BLaER1 treated with 17β-estradiol and CSF1 and Interleukin-3, amounts not matched to agents 10 nM and 100 nM (cell line): ENCODE data around the gene PEX5.
A peak's percentile ranks its signal among the peaks of the same experiment; 100 is the strongest.

Experiments used
- H3K27ac ChIP-seq, 11 experiments: shearing (Covaris generic); formaldehyde crosslinking; 2 replicates each; pipeline ENCODE4 v1.8.1; 2022
- H3K27me3 ChIP-seq, 11 experiments: shearing (Covaris generic); formaldehyde crosslinking; 2 replicates each; pipeline ENCODE4 v1.8.1; 2022
- H3K36me3 ChIP-seq, 11 experiments: shearing (Covaris generic); formaldehyde crosslinking; 2 replicates each; pipeline ENCODE4 v1.8.1; 2022
- H3K4me1 ChIP-seq, 10 experiments: shearing (Covaris generic); formaldehyde crosslinking; 2 replicates each; pipeline ENCODE4 v1.8.1; 2022
- H3K4me2 ChIP-seq, 11 experiments: shearing (Covaris generic); formaldehyde crosslinking; 2 replicates each; pipeline ENCODE4 v1.8.1; 2022
- H3K4me3 ChIP-seq, 10 experiments: shearing (Covaris generic); formaldehyde crosslinking; 2 replicates each; pipeline ENCODE4 v1.8.1; 2022
- H3K9ac ChIP-seq, 11 experiments: shearing (Covaris generic); formaldehyde crosslinking; 2 replicates each; pipeline ENCODE4 v1.8.1; 2022
- H3K9me3 ChIP-seq, 11 experiments: shearing (Covaris generic); formaldehyde crosslinking; replicated peaks in 1 of 11; 2 replicates each; pipeline ENCODE4 v1.8.1; 2022
- H4K20me1 ChIP-seq, 11 experiments: shearing (Covaris generic); formaldehyde crosslinking; 2 replicates each; pipeline ENCODE4 v1.8.1; 2022
- Cebpa-rat ChIP-seq, 11 experiments: shearing (Covaris generic); IDR thresholded peaks; 2 replicates each; pipeline ENCODE4 v1.8.1; 2022

PEX5 gene

DNA sequence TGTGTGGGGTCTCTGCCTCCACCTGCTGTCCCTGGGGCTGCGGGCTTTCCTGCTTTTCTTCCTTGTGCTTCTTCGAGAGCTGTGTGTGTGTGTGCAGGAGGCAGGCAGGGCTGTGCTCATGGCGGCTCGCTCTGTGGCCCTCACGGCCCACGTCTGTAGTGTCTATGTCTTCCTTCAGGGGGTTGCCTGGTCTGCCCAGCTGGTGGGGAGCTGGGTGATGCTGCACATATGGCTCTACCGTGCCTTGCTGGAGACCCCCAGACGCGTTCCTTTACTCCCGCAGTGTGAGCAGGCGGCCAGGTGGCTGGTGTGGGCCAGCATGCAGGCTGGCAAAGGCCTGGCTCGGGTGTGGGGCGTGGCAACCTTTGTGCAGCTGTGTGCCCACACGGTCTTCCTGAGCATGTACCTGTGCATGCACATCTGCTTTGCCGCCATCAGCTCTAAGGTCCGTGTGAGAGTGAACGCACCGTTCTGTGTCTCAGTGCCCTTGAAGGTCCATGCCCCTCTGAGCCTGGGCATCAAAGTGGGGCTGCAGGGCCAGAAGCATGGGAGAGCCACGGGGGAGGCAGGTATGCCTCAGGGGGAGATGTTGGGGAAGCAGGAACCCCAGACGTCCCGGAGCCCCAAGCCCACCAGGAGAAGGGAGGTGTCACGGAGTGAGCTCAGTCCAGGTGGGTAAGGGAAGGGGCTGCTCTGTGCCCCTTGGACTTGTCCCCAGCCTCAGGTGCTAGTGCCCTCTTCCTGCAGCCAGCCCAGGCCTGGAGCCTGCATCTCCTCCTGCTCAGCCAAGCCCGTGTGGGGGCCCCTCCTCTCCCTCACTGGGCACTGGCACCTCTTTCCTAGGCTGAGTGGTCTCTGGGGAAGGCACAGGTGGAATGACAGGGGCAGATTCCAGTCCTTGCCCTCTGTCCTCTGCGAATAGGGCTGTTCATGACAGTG is 33.0 kb upstream of the PEX5 start:
- peaks cover 0 to 63% (median 33%) of the 10 kb centered on the region in 11 experiments; a peak in 15 of 22 replicates for H3K36me3 ChIP-seq
- no peak for TF ChIP-seq Cebpa-rat (IDR thresholded peaks at IDR 0.05)
- H3K4me1 ChIP-seq = peaks cover 0 to 23% (median 12%) of the 10 kb centered on the region in 10 experiments; a peak in 15 of 20 replicates
- H3K9ac ChIP-seq = no peak overlapping the region
- H3K27ac ChIP-seq = no peak overlapping the region
- no peak overlapping the region for H3K4me2 ChIP-seq
- no peak overlapping the region for H3K4me3 ChIP-seq
- H3K9me3 ChIP-seq = no peaks in the 10 kb centered on the region
- no peaks in the 10 kb centered on the region for H3K27me3 ChIP-seq
- H4K20me1 ChIP-seq = peaks cover 0 to 5% (median 0%) of the 10 kb centered on the region in 11 experiments; a peak in 1 of 22 replicates

DNA sequence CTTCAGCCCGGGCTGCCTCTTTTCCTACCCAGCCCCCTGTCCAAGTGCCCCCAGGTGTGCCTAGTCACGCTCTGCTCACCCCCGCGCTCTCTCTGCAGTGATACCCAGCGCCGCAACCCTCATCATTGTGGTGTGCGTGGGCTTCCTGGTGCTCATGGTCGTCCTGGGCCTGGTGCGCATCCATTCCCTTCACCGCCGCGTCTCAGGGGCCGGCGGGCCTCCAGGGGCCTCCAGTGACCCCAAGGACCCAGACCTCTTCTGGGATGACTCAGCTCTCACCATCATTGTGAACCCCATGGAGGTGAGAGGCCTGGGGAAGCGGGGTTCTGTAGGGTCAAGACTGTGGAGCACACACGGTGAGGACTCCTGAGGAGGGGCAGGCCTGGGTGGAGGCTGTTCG is 32.1 kb upstream of the PEX5 start:
- Histone ChIP-seq H3K27me3 (peaks cover 0 to under 1% (median 0%) of the 10 kb centered on the region in 11 experiments; a peak in 1 of 22 replicates), H3K27ac (no peak overlapping the region), H4K20me1 (peaks cover 0 to 5% (median 0%) of the 10 kb centered on the region in 11 experiments; a peak in 1 of 22 replicates), H3K9ac (no peak overlapping the region), H3K4me1 (peaks cover 0 to 17% (median 9%) of the 10 kb centered on the region in 10 experiments; a peak in 15 of 20 replicates), H3K36me3 (peaks cover 0 to 54% (median 29%) of the 10 kb centered on the region in 11 experiments; a peak in 13 of 22 replicates), H3K4me3 (no peak overlapping the region), H3K9me3 (0 out of 22 replicates have a peak, but pooled peaks cover 0 to 3% (median 0%) of the 10 kb centered on the region in 11 experiments), H3K4me2 (no peak overlapping the region)
- no peak for TF ChIP-seq Cebpa-rat (IDR thresholded peaks at IDR 0.05)

DNA sequence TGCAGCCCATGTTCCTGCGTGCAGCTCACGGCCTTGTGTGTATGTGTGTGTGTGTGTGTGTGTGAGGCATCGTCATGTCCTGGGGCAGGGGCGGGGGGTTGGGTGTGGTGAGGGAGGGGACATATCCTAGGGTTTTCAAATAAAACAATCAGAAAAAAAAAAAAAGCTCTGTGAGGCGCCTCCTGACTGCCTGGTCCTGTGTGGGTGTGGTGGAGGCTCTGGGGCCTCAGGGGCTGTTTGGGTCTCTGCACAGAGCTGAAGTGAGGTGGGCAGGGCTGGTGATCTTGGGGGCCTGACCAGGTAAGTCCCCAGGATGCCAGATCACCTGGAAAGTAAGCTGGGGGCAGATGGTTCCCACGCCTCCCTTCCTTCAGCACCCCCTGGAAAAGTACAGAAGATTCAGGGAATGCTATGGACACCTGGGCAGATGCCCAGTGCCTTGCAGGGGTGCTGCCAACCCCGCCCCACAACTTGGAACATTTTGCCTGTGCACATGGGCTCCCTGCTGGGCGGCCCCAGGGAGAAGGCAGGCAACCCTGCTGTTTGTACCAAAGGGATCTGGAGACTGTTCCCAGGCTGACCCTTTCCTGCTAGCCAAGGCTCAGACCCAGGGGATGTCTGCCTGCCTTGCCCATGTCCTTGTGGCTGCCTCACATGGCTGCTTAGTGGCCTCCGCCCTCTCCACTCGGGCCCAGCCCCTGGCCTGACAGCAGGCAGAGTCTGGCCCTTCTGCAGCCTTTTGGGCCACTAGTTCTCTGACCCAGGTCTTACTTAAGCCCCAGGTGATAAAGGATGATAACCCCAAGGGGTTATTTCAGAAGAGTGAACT is 30.5 kb upstream of the PEX5 start:
- no peak overlapping the region for H3K9ac ChIP-seq

GRCh38 chr12:7160183-7160582 is 29.3 kb upstream of the PEX5 start:
- Histone ChIP-seq H3K9me3 (peaks cover 19 to 30% (median 26%) of the 10 kb centered on the region in 11 experiments; a peak in 20 of 22 replicates), H3K9ac (no peak overlapping the region), H3K4me2 (no peak overlapping the region), H3K27ac (no peak overlapping the region), H3K36me3 (peaks cover 0 to 29% (median 24%) of the 10 kb centered on the region in 11 experiments; a peak in 12 of 22 replicates), H3K4me3 (no peak overlapping the region), H4K20me1 (peaks cover 0 to 5% (median 0%) of the 10 kb centered on the region in 11 experiments; a peak in 1 of 22 replicates), H3K4me1 (peaks cover 0 to 8% (median 0%) of the 10 kb centered on the region in 10 experiments; a peak in 2 of 20 replicates), H3K27me3 (peaks cover 0 to 4% (median 0%) of the 10 kb centered on the region in 11 experiments; a peak in 1 of 22 replicates)
- TF ChIP-seq Cebpa-rat (IDR thresholded peaks at IDR 0.05) = no peak

More for the DNA sequence above, 30.5 kb upstream of the PEX5 start:
- Histone ChIP-seq H3K4me1 (peaks cover 0 to 8% (median 0%) of the 10 kb centered on the region in 10 experiments; a peak in 2 of 20 replicates), H3K27ac (no peak overlapping the region), H4K20me1 (peaks cover 0 to 5% (median 0%) of the 10 kb centered on the region in 11 experiments; a peak in 1 of 22 replicates), H3K9me3 (peaks cover 10 to 19% (median 14%) of the 10 kb centered on the region in 11 experiments; a peak in 18 of 22 replicates), H3K4me2 (no peak overlapping the region), H3K4me3 (no peak overlapping the region), H3K27me3 (peaks cover 0 to 4% (median 0%) of the 10 kb centered on the region in 11 experiments; a peak in 1 of 22 replicates), H3K36me3 (peaks cover 0 to 39% (median 29%) of the 10 kb centered on the region in 11 experiments; a peak in 13 of 22 replicates)
- no peak for TF ChIP-seq Cebpa-rat (IDR thresholded peaks at IDR 0.05)

- Histone ChIP-seq H3K27ac (no peak overlapping the region), H3K9ac (no peak overlapping the region), H3K4me1 (peaks cover 0 to 8% (median 0%) of the 10 kb centered on the region in 10 experiments; a peak in 2 of 20 replicates), H3K4me3 (no peak overlapping the region), H3K36me3 (peaks cover 0 to 17% (median 13%) of the 10 kb centered on the region in 11 experiments; a peak in 12 of 22 replicates), H4K20me1 (no peaks in the 10 kb centered on the region), H3K4me2 (no peak overlapping the region), H3K27me3 (peaks cover 0 to 4% (median 0%) of the 10 kb centered on the region in 11 experiments; a peak in 1 of 22 replicates), H3K9me3 (peaks cover 30 to 41% (median 37%) of the 10 kb centered on the region in 11 experiments)
- TF ChIP-seq Cebpa-rat (IDR thresholded peaks at IDR 0.05) = no peak
These were observed 28.2 kb upstream of the PEX5 start for GRCh38 chr12:7161327-7161726.

GRCh38 chr12:7161811-7162210 is 27.7 kb upstream of the PEX5 start:
- peaks cover 0 to 13% (median 9%) of the 10 kb centered on the region in 11 experiments; a peak in 11 of 22 replicates for H3K36me3 ChIP-seq
- peaks cover 0 to 4% (median 0%) of the 10 kb centered on the region in 11 experiments; a peak in 1 of 22 replicates for H3K27me3 ChIP-seq
- H3K4me3 ChIP-seq = no peak overlapping the region
- peaks cover 34 to 46% (median 42%) of the 10 kb centered on the region in 11 experiments for H3K9me3 ChIP-seq
- no peak overlapping the region for H3K9ac ChIP-seq
- H3K27ac ChIP-seq = no peak overlapping the region
- peak overlapping the region in 2 of 11 experiments; percentile 30 to 31; a peak in 3 of 22 replicates for H3K4me2 ChIP-seq
- H3K4me1 ChIP-seq = peaks cover 0 to 8% (median 0%) of the 10 kb centered on the region in 10 experiments; a peak in 2 of 20 replicates
- no peaks in the 10 kb centered on the region for H4K20me1 ChIP-seq
- no peak for TF ChIP-seq Cebpa-rat (IDR thresholded peaks at IDR 0.05)

DNA sequence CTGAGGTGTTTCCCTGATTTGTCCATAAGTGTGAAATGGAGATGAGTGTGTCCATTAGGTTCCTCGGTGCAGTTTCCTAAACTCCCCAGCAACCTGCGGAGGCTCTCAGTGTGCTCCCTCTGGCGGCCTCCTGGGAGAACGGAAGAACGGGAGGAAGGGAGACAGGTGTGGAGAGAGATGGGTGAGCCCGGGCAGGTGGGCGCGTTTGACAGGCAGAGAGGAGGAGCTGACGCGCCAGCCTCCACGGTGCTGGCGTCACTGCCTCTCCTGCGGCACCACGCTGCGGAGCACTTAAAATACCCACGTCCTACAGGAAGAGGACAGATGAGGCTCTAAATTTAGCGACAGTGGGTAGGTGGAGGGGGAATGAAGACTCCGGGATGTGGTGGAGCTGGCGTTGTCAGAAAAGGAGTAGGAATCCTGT is 26.8 kb upstream of the PEX5 start:
- Histone ChIP-seq H3K36me3 (peaks cover 0 to 4% (median under 1%) of the 10 kb centered on the region in 11 experiments; a peak in 9 of 22 replicates), H3K27me3 (peaks cover 0 to 4% (median 0%) of the 10 kb centered on the region in 11 experiments; a peak in 1 of 22 replicates), H3K4me1 (peaks cover 0 to 8% (median 0%) of the 10 kb centered on the region in 10 experiments; a peak in 2 of 20 replicates), H3K4me3 (no peak overlapping the region), H3K27ac (no peak overlapping the region), H4K20me1 (no peaks in the 10 kb centered on the region), H3K4me2 (no peak overlapping the region), H3K9ac (no peak overlapping the region), H3K9me3 (peaks cover 43 to 55% (median 51%) of the 10 kb centered on the region in 11 experiments)
- no peak for TF ChIP-seq Cebpa-rat (IDR thresholded peaks at IDR 0.05)

DNA sequence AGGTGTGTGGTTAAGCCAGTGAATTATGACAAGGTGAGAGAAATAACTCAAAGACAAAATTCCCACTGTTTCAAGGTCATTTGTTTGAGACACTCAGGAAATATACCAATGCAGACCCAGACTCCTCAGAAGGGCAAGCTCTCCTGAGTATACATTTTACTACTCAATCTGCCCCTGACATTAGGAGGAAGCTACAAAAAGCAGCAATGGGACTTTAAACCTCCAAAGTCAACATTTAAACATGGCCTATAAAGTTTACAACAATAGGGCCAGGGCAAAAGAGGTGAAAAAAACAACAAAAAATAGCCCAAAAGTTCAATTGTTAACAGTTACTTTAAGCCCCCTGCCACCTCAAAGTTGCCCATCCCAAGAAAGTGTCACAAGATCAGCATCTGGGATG is 19.5 kb upstream of the PEX5 start:
- no peaks in the 10 kb centered on the region for H3K4me1 ChIP-seq
- no peak overlapping the region for H3K4me2 ChIP-seq
- no peak overlapping the region for H3K27ac ChIP-seq
- TF ChIP-seq Cebpa-rat (IDR thresholded peaks at IDR 0.05) = no peak
- H3K36me3 ChIP-seq = no peaks in the 10 kb centered on the region; a peak in 1 of 22 replicates
- no peaks in the 10 kb centered on the region for H3K27me3 ChIP-seq
- no peaks in the 10 kb centered on the region for H4K20me1 ChIP-seq
- H3K9me3 ChIP-seq = peaks cover 88 to 97% (median 95%) of the 10 kb centered on the region in 11 experiments
- H3K9ac ChIP-seq = no peak overlapping the region
- H3K4me3 ChIP-seq = peak overlapping the region in 1 of 10 experiments; percentile 27; a peak in 2 of 20 replicates
